ENCODE measurements around the gene ALAS1. TPM values are rescaled to one million over a fixed set of nuclear protein-coding genes. Genes with fewer than 3 reads are reported as not detected.

The ALAS1 gene
- total RNA-seq, 3 donors from 2014 or later: 67.2 to 103 (median 94.6) TPM

DNA sequence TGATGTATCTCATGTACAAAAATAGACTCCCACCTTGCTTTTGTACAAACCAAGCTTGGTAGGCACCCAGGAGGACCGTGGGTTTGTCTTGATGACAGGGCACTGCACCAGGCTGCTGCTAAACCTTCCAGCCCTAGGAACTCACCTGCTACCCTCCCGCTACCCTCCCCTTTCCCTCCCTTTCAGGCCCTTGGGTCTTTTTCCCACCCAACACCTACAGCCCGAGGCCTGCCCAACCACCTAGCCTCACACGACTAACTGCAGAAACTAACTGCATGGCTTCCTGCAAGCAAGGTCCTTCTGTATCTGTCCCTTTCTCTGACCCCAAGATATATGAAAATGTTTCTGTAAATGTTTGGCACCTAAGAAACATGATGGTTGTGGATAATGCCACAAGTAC lies 58.7 kb downstream of the ALAS1 start:
- Histone ChIP-seq H3K4me3 (no peak overlapping the region), H3K36me3 (ENCODE audit: low read depth) (peaks cover 23% of the 10 kb centered on the region), H3K9me3 (no peaks in the 10 kb centered on the region), H3K4me1 (ENCODE audit: low read depth) (peaks cover 11% of the 10 kb centered on the region)
- ATAC-seq (no peak), DNase-seq (peak in 1 of 3 donors; percentile 1)
- intact Hi-C loops (cut with DNase I, micrococcal nuclease): no loop called here
- TF ChIP-seq, protein P1, sequence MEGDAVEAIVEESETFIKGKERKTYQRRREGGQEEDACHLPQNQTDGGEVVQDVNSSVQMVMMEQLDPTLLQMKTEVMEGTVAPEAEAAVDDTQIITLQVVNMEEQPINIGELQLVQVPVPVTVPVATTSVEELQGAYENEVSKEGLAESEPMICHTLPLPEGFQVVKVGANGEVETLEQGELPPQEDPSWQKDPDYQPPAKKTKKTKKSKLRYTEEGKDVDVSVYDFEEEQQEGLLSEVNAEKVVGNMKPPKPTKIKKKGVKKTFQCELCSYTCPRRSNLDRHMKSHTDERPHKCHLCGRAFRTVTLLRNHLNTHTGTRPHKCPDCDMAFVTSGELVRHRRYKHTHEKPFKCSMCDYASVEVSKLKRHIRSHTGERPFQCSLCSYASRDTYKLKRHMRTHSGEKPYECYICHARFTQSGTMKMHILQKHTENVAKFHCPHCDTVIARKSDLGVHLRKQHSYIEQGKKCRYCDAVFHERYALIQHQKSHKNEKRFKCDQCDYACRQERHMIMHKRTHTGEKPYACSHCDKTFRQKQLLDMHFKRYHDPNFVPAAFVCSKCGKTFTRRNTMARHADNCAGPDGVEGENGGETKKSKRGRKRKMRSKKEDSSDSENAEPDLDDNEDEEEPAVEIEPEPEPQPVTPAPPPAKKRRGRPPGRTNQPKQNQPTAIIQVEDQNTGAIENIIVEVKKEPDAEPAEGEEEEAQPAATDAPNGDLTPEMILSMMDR (IDR thresholded peaks at IDR 0.05): no peak

DNA sequence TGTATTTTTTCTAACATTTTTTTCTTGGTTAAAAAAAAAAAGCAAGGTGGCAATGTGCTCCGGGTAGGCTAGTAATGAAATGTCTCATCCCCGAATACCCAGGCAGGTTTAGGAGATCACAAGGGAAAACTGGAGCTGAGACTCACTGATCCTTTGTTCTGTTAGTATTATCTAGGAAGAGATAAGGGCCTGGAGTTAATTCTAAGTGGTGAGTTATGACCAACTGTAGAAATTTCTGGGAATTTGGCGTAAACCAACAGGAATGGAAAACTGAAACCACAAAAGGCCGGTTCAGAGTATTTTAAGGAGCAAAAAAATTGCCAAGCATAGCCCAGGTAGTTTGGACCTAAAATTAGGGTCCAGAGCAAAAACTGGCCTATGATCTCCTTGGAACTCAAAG lies 60.0 kb downstream of the ALAS1 start:
- ATAC-seq: no peak
- H3K36me3 ChIP-seq (ENCODE audit: low read depth): peaks cover 23% of the 10 kb centered on the region
- H3K9me3 ChIP-seq: no peaks in the 10 kb centered on the region

DNA sequence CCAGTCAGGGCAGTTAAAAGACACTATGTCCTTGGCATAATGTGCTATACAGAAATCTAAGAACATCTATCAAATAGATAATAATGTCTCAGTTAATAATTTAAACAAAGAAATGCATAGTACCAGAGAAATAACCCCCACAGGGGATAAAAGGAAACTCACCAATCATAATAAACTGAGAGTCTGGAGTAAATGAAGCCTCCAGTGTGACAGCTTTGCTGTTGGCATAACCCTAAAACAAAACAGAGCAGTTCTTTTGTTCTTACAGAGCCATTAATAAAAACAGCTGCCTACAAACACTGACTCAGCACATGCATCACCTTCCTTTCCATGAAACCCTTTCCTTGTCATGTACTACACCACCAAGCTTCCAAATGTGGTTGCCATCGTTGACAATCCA lies 61.1 kb downstream of the ALAS1 start:
- H3K9me3 ChIP-seq: no peaks in the 10 kb centered on the region

More for the DNA sequence above, 60.0 kb downstream of the ALAS1 start:
- TF ChIP-seq, protein P1 (IDR thresholded peaks at IDR 0.05): no peak
- H3K4me1 ChIP-seq (ENCODE audit: low read depth): peaks cover 11% of the 10 kb centered on the region
- no peak for DNase-seq
- no peak overlapping the region for H3K4me3 ChIP-seq
- intact Hi-C loops (cut with DNase I, micrococcal nuclease): no loop called here

DNA sequence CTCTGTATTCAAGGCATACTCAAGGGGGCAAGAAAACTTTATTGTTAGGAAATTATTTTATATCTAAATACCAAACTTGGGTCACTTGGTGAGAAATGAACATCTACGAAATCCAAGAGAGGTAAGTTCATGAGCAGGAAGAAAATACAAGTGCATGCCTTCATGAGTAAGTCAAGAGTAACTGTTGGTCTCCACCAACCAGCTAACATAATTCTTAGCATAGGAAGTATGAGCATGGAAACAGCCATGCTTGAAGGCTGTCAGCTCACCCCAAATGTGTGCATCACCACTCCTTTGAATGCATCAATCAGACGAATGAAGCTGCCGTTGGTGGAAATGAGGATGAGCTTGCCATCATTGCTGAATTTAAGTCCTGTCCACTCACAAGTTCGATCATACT lies 61.5 kb downstream of the ALAS1 start:
- TF ChIP-seq, protein P1 (IDR thresholded peaks at IDR 0.05): no peak
- no peak for ATAC-seq
- peaks cover 23% of the 10 kb centered on the region for H3K36me3 ChIP-seq (ENCODE audit: low read depth)
- no peaks in the 10 kb centered on the region for H3K9me3 ChIP-seq
- no peaks in the 10 kb centered on the region for H3K4me1 ChIP-seq (ENCODE audit: low read depth)
- no peak overlapping the region for H3K4me3 ChIP-seq
- intact Hi-C loops (cut with DNase I, micrococcal nuclease): no loop called here
- no peak for DNase-seq

More for the DNA sequence above, 61.1 kb downstream of the ALAS1 start:
- ATAC-seq (no peak), DNase-seq (no peak)
- Histone ChIP-seq H3K36me3 (ENCODE audit: low read depth) (peaks cover 23% of the 10 kb centered on the region), H3K4me1 (ENCODE audit: low read depth) (peaks cover 3% of the 10 kb centered on the region), H3K4me3 (no peak overlapping the region)
- intact Hi-C loops (cut with DNase I, micrococcal nuclease): no loop called here
- TF ChIP-seq, protein P1 (IDR thresholded peaks at IDR 0.05): no peak

DNA sequence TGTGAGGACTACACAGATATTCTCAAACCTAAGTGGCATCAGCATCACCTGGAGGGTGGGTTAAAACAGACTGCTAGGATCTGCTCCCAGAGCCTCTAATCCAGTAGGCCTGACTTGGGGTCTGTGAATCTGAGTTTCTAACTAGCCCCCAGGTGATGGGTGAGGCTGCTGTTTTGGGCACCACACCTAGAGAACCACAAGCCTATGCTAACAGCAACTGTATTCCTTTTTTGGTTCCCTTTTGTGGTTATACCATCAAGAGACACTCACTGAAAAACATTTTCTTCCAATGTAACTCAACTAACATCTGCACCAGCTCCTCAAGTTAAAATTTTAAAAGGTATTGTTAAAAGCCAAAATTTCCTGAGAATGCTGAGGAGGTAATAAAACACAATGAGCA lies 64.5 kb downstream of the ALAS1 start:
- Histone ChIP-seq H3K9me3 (no peaks in the 10 kb centered on the region), H3K36me3 (ENCODE audit: low read depth) (peaks cover 19% of the 10 kb centered on the region), H3K4me3 (no peak overlapping the region), H3K4me1 (ENCODE audit: low read depth) (no peaks in the 10 kb centered on the region)
- ATAC-seq (no peak), DNase-seq (no peak)
- TF ChIP-seq, protein P1 (IDR thresholded peaks at IDR 0.05): no peak
- intact Hi-C loops (cut with DNase I, micrococcal nuclease): no loop called here

Other genes starting within 250 kb of the ALAS1 start
- gene GPR62, start 242.8 kb upstream of the ALAS1 start, total RNA-seq: under 1 TPM in 1 of 3 donors, not detected in 2; 0.22 TPM
- 10 to 100 TPM; 17.8 to 41.9 (median 25.9) TPM for gene PCBP4, start 230.7 kb upstream of the ALAS1 start, total RNA-seq
- gene ABHD14B, start 224.1 kb upstream of the ALAS1 start, total RNA-seq: 10 to 100 TPM; 63.4 to 84.0 (median 81.0) TPM
- gene ABHD14A, start 223.1 kb upstream of the ALAS1 start, total RNA-seq: 10 to 100 TPM in 1 of 3 donors, 1 to 10 TPM in 2; 6.3 to 14.8 (median 9.1) TPM
- gene ACY1, start 214.6 kb upstream of the ALAS1 start, total RNA-seq: 100 to 1,000 TPM in 2 of 3 donors, 10 to 100 TPM in 1; 79.9 to 180 (median 133) TPM
- gene RPL29, start 202.3 kb upstream of the ALAS1 start, total RNA-seq: 100 to 1,000 TPM; 782 to 973 (median 946) TPM
- gene DUSP7, start 141.6 kb upstream of the ALAS1 start, total RNA-seq: 10 to 100 TPM in 1 of 3 donors, 1 to 10 TPM in 2; 6.9 to 12.3 (median 8.0) TPM
- gene POC1A, start 43.7 kb upstream of the ALAS1 start, total RNA-seq: 10 to 100 TPM in 1 of 3 donors, 1 to 10 TPM in 2; 2.9 to 12.1 (median 7.7) TPM
- under 1 TPM in 2 of 3 donors, not detected in 1; 0.77 to 0.89 TPM for gene TLR9, start 27.5 kb downstream of the ALAS1 start, total RNA-seq
- gene TWF2, start 41.0 kb downstream of the ALAS1 start, total RNA-seq: 10 to 100 TPM; 39.1 to 41.1 (median 41.0) TPM
- 10 to 100 TPM in 1 of 3 donors, 1 to 10 TPM in 2; 3.9 to 21.4 (median 9.7) TPM for gene PPM1M, start 47.6 kb downstream of the ALAS1 start, total RNA-seq
- gene WDR82, start 80.5 kb downstream of the ALAS1 start, total RNA-seq: 10 to 100 TPM; 55.8 to 83.1 (median 62.9) TPM
- 10 to 100 TPM; 37.1 to 78.6 (median 42.7) TPM for gene GLYCTK, start 89.7 kb downstream of the ALAS1 start, total RNA-seq
- gene DNAH1, start 118.2 kb downstream of the ALAS1 start, total RNA-seq: 10 to 100 TPM in 2 of 3 donors, 1 to 10 TPM in 1; 9.0 to 25.9 (median 10.9) TPM
- 10 to 100 TPM; 69.3 to 87.0 (median 84.1) TPM for gene BAP1, start 211.8 kb downstream of the ALAS1 start, total RNA-seq
- gene PHF7, start 212.5 kb downstream of the ALAS1 start, total RNA-seq: 10 to 100 TPM; 13.9 to 24.7 (median 17.6) TPM
- 10 to 100 TPM in 1 of 3 donors, 1 to 10 TPM in 2; 2.7 to 10.2 (median 3.1) TPM for gene SEMA3G, start 246.9 kb downstream of the ALAS1 start, total RNA-seq

All from mucosa of descending colon (tissue), 3 donors.